ENCODE results near the gene TGFBR3. TPM values are rescaled to one million over a fixed set of nuclear protein-coding genes. Genes with fewer than 3 reads are reported as not detected.
A peak's percentile ranks its signal among the peaks of the same experiment; 100 is the strongest.

TGFBR3 gene
- total and polyA plus RNA-seq, 2 of the 13 experiments (the other 11 are each of a cell fraction or from before 2014, with no cell fraction given) = 76.5 to 195 TPM

DNA sequence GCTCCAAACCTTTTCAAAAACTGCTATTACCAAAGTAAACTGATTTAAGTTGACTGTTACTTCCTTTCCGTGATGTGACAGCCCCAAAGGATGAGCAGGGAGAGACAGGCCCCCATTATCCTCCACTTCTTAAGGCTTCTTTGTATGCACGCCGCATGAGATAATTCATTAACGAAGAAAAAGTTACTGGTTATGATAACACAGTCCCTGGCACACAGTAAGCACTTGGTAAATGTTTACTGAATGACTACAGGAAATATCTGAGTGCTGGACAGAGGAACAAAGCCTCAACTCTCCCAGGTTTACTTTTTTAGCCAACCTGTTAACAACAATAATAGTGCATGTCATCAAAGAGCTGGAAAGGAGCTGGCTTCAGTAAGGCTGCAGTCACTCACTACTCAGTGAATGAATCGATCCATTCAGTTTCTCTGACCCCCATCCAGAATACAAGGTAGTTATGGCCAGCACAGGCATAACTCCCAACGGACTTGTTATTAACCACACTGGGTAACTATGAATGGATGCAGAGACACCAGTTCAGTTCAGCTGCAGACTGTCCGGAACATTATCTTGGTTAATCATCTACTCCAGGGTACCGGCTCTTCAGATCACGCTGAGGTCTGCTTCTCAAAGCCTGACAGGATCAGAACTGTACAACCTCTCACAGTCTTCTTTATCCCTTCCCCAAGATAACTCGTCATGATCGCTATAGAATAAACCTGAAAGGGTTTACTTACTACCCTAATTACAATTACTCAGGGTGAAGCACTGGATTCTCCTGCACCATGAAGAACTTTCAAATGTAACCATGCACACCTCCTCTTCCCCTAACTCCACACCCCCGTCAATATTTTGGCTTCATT is 58.3 kb downstream of the TGFBR3 start (continued):
- TF ChIP-seq NR2C2 (CRISPR knock-in tag; IDR thresholded peaks at IDR 0.05; ENCODE audit: borderline replicate concordance) (peak; percentile 20; the same call in 1 of the 2 replicates), SIX1 (CRISPR knock-in tag; IDR thresholded peaks at IDR 0.05; ENCODE audit: borderline replicate concordance) (no peak; the same call in 1 of the 2 replicates), NCOA2 (CRISPR knock-in tag; IDR thresholded peaks at IDR 0.05) (peak; percentile 89), ZNF468 (CRISPR knock-in tag; IDR thresholded peaks at IDR 0.05) (no peak), ZNF24 (IDR thresholded peaks at IDR 0.05) (no peak), EZH2 (conservative IDR thresholded peaks at IDR 0.05; ENCODE audit: low read depth, low read length) (no peak), MBD4 (IDR thresholded peaks at IDR 0.05; ENCODE audit: borderline replicate concordance, low read length) (no peak; the same call in 1 of the 2 replicates), MXI1 (IDR thresholded peaks at IDR 0.05; ENCODE audit: borderline replicate concordance, low read depth, low read length) (no peak), EP300 (IDR thresholded peaks at IDR 0.05; ENCODE audit: low read depth in 2 of 2, low read length in 2 of 2) (peak in 1 of 2 experiments; percentile 92; a peak in 2 of 4 replicates), EP300 (CRISPR knock-in tag; IDR thresholded peaks at IDR 0.05; ENCODE audit: borderline replicate concordance) (peak; percentile 81), TCF7L2 (IDR thresholded peaks at IDR 0.05; ENCODE audit: low read depth, low read length) (peak; percentile 76), EED (CRISPR knock-in tag; IDR thresholded peaks at IDR 0.05) (no peak), ZNF672 (CRISPR knock-in tag; IDR thresholded peaks at IDR 0.05) (no peak), ZNF720 (CRISPR knock-in tag; IDR thresholded peaks at IDR 0.05) (no peak), STAG1 (CRISPR knock-in tag; IDR thresholded peaks at IDR 0.05) (0 out of 2 replicates have a peak, but pooled peaks have one; percentile 6), ISX (CRISPR knock-in tag; conservative IDR thresholded peaks at IDR 0.05) (no peak), ZNF33B (CRISPR knock-in tag; IDR thresholded peaks at IDR 0.05) (no peak)
- TF ChIP-seq, protein P1, sequence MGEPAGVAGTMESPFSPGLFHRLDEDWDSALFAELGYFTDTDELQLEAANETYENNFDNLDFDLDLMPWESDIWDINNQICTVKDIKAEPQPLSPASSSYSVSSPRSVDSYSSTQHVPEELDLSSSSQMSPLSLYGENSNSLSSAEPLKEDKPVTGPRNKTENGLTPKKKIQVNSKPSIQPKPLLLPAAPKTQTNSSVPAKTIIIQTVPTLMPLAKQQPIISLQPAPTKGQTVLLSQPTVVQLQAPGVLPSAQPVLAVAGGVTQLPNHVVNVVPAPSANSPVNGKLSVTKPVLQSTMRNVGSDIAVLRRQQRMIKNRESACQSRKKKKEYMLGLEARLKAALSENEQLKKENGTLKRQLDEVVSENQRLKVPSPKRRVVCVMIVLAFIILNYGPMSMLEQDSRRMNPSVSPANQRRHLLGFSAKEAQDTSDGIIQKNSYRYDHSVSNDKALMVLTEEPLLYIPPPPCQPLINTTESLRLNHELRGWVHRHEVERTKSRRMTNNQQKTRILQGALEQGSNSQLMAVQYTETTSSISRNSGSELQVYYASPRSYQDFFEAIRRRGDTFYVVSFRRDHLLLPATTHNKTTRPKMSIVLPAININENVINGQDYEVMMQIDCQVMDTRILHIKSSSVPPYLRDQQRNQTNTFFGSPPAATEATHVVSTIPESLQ (CRISPR knock-in tag; conservative IDR thresholded peaks at IDR 0.05) = no peak
- TF ChIP-seq, protein P2, sequence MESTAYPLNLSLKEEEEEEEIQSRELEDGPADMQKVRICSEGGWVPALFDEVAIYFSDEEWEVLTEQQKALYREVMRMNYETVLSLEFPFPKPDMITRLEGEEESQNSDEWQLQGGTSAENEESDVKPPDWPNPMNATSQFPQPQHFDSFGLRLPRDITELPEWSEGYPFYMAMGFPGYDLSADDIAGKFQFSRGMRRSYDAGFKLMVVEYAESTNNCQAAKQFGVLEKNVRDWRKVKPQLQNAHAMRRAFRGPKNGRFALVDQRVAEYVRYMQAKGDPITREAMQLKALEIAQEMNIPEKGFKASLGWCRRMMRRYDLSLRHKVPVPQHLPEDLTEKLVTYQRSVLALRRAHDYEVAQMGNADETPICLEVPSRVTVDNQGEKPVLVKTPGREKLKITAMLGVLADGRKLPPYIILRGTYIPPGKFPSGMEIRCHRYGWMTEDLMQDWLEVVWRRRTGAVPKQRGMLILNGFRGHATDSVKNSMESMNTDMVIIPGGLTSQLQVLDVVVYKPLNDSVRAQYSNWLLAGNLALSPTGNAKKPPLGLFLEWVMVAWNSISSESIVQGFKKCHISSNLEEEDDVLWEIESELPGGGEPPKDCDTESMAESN (CRISPR knock-in tag; conservative IDR thresholded peaks at IDR 0.05) = no peak
- TF ChIP-seq, protein P3, sequence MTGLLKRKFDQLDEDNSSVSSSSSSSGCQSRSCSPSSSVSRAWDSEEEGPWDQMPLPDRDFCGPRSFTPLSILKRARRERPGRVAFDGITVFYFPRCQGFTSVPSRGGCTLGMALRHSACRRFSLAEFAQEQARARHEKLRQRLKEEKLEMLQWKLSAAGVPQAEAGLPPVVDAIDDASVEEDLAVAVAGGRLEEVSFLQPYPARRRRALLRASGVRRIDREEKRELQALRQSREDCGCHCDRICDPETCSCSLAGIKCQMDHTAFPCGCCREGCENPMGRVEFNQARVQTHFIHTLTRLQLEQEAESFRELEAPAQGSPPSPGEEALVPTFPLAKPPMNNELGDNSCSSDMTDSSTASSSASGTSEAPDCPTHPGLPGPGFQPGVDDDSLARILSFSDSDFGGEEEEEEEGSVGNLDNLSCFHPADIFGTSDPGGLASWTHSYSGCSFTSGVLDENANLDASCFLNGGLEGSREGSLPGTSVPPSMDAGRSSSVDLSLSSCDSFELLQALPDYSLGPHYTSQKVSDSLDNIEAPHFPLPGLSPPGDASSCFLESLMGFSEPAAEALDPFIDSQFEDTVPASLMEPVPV (CRISPR knock-in tag; IDR thresholded peaks at IDR 0.05) = no peak
- TF ChIP-seq, protein P4, sequence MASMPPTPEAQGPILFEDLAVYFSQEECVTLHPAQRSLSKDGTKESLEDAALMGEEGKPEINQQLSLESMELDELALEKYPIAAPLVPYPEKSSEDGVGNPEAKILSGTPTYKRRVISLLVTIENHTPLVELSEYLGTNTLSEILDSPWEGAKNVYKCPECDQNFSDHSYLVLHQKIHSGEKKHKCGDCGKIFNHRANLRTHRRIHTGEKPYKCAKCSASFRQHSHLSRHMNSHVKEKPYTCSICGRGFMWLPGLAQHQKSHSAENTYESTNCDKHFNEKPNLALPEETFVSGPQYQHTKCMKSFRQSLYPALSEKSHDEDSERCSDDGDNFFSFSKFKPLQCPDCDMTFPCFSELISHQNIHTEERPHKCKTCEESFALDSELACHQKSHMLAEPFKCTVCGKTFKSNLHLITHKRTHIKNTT (CRISPR knock-in tag; IDR thresholded peaks at IDR 0.05) = no peak
- TF ChIP-seq, protein P5, sequence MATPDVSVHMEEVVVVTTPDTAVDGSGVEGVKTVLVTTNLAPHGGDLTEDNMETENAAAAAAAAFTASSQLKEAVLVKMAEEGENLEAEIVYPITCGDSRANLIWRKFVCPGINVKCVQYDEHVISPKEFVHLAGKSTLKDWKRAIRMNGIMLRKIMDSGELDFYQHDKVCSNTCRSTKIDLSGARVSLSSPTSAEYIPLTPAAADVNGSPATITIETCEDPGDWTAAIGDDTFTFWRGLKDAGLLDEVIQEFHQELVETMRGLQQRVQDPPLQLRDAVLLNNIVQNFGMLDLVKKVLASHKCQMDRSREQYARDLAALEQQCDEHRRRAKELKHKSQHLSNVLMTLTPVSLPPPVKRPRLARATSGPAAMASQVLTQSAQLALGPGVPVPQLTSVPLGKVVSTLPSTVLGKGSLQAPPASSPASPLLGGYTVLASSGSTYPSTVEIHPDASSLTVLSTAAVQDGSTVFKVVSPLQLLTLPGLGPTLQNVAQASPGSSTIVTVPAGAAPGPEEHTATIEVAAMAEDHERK (CRISPR knock-in tag; IDR thresholded peaks at IDR 0.05; ENCODE audit: low read depth) = no peak
